NCI-H2107 treated with DMSO at 0.1 percent for 48 hours (cell line): ENCODE measurements around the gene ARG2.

Source experiments
- DNase-seq: peaks from one replicate; lab custom pipeline; 2025; ENCODE audit not compliant: unreplicated experiment; lab: John Stamatoyannopoulos, UW

The ARG2 gene

DNA sequence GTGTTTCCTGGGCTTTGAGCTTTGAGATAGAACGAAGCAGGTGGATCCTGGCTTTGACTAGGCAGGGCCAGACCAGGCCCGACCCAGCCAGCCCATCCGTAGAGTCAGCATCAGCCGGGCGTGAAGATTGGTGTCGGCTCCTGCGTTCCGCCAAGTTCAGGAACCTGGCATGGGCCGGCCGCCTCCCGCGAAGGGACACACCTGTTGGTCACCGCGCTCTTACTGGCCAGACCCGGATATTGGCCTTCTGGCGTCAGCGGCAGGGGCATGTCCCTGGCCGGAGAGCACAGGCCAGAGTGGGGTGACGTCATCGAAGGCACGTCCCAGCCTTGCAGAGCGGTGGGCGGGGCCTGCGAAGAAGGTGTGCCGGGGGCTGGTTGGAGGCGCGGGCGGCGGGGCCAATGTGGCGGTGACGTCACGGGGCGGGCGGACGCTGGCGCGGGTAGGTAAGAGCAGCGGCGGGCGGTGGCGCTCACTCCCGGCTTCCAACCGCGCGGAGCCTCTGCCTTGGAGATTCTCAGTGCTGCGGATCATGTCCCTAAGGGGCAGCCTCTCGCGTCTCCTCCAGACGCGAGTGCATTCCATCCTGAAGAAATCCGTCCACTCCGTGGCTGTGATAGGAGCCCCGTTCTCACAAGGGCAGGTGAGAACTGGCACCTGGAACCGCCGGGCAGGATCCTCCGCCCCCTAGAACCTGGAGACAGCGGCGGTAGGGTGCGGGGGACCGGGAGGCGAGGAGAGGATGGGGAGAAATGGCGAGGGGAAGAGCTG is at the start of gene ARG2:
Gene ARG2 (plus strand): TSS at position 475 of the 771 bp plus-strand sequence. CDS start 58 bp downstream, at position 533.
- peak; percentile 96 for DNase-seq

DNA sequence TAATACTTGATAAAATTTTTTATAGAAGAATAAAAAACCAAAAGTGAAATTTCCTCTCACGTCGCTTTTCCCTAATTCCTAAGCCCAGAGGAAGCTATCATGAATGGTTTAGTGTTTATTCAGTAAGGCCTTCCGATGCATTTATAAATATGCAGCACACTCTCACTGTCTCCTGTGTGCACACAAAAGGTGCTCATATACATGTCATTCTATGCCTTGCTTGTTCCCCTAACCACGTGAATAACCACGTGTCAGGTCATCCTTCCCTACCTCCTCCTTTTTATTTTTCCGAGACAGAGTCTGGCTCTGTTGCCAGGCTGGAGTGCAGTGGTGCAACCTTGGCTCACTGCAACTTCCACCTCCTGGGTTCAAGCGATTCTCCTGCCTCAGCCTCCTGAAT is 49.3 kb upstream of the ARG2 start:
- DNase-seq: peak; percentile 18

DNA sequence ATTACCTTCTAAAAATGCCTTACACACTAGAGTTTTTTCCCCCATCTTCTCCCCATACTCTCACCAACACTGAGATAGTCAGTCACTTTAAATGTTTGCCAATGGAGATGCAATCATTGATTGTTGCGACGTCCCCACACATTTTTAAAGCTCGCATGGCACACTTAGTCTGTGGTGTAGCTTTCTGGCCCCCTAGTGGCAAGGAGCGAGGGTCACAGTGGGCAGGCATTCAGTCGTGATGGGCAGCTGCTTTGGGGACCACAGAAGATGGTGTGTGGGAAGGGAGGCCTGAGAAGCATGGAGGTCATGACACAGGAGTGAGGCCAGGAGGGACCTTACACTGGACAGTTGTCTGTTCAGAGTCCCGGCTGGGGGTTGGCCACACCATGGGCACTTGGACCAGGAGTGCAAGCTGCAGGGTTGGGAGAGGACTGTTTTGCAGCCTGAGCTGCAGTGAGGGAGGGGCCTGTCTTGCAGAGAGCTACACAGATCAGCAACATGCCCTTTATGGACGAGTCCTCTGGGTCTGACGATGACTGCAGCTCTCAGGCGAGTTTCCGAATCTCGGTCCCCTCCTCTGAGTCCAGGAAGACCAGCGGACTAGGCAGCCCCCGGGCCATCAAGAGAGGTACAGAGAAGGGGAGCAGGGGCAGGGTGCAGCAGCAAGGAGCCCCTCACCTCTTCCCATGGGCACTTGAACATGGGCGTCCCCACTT is 48.3 kb upstream of the ARG2 start:
- DNase-seq: peak; percentile 39

DNA sequence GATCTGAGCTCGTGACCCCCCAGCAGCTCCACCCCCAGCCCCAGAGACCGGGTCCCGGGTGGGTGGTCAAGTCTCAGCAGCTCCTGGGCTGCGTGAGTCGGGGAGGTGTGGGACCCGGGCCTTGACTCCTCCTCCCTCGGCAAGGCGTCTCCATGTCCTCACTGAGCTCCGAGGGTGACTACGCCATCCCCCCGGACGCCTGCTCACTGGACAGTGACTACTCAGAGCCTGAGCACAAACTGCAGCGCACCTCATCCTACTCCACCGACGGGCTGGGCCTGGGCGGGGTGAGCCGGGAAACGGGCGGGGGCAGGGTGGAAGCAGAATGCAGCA is 47.8 kb upstream of the ARG2 start:
- no peak for DNase-seq

DNA sequence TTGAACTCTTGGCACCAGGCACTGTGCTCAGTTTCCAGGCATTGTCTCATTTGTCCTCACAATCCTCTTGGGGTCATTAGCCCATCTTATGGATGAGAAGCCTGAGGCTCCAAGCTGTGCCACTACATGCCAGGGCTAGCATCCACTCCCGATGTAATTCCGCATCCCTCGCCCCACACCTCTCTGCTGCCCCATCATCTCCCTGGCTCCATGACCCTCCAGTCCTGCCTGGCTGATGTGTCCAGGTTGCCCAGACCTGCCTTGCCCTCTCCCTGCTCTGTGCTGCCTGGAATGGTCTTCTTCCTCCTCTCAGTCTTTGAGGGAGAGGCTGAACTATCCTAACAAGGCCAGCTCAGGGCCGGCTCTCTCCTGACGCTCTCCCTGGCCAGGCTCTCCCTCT is 47.1 kb upstream of the ARG2 start:
- no peak for DNase-seq

DNA sequence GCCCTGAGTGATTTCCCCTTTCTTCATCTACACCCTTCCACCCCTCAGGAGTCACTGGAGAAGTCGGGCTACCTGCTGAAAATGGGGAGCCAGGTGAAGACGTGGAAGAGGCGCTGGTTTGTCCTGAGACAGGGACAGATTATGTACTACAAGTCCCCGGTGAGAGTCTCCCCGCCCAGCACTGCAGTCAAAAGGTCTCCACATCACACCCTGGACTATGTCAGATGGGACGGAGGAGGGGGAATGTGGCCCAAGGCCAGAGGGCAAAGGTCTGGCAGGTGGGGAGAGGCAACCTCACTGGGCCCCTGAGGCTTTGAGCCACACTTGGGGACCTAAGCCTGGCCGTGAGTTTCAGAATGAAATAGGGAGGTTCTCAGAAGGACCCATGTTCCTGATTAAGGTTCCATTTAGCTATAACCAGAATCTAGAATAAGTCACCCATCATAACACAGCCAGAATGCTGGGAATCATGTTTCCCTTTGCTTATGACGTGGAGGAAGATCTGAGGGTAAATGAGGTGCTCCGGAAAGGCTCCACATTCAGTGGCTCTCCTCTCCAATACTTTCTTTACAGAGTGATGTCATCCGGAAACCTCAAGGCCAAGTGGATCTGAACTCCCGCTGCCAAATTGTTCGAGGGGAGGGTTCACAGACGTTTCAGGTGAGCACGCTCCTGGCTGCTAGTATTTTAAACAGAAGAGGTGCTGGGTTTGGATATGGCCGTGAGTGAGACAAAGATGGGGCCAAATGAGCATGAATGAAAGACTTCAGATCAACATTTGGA is 46.3 kb upstream of the ARG2 start:
- peak; percentile 68 for DNase-seq

DNA sequence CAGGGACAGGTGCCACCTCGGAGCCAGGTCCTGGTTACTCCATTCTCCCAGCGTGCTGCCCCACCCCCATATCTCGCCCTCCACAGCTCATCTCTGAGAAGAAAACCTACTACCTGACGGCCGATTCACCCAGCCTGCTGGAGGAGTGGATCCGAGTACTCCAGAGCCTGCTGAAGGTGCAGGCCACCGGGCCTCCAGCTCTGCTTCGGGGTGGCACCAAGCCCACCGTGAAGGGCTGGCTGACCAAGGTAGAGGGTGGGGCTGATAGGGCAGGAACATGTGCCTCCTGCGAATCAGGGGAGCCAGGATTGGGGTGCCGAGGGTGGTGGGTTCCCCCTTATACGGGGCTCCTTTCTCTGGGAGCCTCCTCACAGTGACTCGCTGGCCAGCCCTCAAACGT is 45.6 kb upstream of the ARG2 start:
- DNase-seq: no peak

DNA sequence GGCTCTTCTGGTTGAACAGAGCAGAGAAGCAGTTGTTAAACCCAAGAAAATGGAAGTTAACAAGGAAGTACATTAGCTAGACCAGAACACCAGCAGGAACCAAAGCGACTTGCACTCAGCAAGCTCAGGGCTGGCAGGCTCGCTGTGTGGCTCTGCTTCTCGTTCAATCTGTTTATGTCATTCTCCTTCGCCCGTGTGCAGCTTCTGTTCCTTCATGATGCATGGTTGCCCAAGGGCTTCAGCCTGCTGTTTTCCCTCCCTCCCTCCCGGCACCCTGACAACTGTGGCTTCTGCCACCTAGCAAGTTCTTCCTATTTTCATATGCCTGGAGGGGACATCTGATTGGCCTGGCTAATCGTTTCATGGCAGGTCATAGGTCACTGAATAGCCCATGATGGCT is 44.9 kb upstream of the ARG2 start:
- DNase-seq: no peak

DNA sequence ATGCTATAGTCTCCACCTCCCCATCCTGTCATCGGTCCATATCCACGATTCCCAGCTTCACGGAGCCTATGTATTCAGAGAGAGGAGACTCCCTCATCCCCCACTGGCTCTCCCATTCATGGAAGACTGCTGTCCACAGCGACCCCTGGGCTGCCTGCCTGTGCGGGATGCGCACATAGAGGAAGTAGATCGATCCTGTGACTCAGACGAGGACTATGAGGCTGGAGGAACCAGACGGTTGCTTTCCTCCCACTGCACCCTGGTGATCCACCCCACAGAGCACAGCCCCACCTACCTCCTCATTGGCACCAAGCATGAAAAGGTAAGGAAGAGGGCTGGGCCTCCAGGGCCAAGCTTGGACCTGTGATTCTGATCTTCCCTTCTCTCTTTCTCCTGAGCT is 44.0 kb upstream of the ARG2 start:
- DNase-seq: no peak

DNA sequence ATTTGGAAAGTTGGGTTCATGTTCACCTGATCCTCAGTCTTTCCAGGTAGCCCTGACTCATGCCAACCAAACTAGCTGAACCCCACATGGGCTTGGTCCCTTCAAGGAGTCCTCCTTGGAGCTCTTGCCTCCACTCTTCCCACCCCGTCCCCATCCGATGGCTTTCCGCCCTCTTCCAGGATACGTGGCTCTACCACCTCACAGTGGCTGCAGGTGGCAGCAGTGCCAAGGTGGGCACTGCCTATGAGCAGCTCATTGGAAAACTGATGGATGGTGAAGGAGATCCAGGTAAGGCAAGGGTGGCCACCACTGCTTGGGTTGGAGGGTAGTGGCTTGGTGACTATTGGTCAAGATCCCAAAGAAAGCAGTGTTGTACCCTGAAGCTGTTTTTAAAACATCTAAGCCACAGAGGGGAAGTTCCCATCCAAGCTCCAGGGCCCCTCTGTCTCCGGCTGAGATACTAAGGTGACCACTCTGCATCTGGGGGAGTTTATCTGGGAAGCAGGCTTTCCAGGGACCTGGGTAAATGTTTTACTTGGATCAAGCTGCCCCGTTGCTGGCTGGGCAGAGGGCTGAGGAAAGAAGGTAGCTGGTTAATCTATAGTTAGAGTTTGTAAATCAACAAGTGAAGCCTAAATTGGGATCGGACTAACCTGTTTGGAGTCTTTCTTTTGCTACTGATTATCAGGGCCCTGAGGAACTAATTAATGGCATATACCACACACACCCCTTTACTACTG is 43.3 kb upstream of the ARG2 start:
- DNase-seq: no peak

DNA sequence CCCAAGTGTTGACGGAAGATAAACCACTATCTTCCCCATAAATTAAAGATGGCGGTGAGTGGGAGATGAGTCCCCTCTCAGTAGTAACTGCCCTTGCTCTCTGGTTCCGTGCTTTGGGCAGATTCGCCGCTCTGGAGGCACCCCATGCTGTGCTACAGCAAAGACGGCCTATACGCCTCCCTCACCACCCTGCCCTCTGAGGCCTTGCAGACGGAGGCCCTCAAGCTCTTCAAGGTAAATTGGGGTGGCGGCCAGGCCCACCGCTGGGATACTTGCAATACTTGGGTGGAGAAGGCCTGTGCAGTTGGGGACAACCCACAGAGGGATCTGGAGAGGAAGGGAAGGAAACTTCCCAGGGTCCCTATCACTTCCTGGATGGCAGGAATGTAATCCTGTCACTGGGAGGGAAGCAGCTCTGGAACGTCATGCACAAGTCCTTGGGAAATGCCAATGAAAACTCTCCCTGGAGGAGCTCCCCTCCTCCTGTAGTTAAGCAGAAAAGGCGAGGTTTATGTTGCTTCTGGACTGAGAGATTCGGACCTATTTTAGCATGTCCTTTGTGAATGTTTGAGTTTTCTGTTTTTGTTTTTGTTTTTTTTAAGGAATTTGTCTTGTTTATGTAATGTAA is 42.4 kb upstream of the ARG2 start:
- no peak for DNase-seq

DNA sequence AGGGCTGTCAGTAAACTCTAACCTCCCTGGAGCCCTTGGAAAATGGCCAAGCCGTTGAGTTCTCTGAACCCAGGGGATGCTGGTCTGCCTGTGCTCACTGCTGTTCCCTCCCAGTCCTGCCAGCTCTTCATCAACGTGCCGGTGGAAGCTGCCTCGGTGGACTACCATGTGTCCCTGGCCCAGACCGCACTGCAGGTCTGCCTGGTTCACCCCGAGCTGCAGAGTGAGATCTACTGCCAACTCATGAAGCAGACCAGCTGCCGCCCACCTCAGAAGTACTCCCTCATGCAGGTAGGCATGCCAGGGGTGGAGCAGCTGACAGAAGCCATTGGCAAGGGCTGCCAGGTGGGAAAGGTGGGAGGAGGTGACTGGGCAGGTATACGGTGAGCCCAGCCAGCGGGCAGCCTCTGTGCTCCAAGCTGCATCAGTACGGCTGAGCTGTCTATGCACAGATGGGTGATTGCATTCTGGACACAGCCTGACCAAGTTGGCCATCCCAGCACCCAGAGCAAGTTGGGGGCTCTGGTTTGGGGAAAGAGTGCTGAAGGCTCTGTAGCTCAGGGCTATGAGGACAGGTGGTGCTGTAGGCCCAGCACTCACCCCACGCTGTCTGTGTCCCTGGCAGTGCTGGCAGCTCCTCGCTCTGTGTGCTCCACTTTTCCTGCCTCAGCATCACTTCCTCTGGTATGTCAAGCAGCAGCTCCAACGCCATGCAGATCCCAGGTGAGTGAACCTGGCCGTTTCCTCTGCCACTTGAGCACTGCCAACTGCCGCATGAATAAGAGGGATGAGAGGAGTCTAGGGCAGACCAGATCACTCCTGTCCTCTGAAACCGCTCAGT is 41.6 kb upstream of the ARG2 start:
- DNase-seq: no peak

DNA sequence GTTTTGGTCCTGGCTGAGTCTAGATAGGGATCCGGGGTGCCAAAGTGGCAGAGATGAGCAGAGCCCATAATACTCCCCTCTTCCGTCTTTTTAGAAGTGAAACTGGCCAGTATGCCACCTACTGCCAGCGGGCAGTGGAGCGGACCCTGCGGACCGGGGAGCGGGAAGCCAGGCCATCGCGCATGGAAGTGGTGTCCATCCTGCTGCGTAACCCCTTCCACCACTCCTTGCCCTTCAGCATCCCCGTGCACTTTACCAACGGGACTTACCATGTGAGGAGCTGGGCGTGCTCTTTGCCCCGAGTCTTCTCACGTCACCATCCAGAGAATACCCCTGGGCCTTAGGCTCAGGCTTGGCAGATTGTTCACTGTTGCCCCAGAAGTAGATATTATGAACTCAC is 40.7 kb upstream of the ARG2 start:
- no peak for DNase-seq

DNA sequence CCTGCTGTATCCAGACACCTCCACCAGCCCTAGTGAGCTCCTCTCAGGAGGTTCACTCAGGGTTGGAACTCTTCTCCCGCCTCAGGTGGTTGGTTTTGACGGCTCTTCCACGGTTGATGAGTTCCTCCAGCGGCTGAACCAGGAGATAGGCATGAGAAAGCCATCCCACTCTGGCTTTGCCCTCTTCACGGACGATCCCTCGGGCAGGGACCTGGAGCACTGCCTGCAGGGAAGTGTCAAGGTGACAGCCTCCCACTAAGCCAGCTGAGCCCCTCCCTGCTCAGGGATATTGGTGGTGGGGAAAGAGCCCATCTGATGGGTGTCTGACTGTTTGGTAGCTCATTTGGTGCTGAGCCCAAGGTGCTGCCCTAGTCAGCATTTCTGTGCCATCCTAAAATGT is 40.1 kb upstream of the ARG2 start:
- DNase-seq: no peak

DNA sequence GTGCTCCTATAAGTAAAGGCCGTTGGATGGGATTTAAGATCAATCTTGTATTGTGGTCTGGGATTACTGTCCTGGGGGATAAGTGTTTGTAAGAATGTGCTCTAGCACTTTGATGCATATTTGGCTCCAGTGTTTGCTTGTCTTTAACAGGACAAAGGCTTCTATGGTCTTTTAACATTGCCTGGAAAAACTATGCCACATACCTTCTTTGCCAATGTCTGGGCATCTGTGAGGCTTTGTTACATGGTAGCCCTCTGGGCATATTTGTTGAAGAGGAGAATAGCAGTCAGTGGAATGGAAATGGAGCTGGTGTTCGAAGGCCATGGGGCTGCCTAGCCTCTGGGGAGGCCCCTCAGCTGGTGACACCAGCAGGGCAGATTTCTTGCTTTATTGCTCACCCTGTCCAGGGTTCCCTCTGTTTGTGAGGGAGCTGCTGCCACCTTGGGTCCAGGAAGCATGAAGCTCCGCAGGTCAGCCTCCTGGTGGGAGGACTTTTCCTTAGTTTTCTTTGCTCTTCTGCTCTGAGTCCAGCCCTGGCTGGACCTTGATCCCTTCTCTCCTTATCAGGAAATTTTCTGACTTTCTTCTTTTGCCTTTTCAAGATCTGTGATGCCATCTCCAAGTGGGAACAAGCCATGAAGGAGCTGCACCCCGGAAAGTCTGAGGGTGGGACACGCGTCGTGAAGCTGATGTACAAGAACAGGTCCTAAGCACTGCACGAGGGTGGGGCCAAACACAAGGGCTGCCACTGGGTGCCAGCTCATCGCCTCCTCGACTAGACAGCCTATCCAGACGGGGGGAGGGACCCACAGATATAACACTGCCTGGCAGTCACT is 39.2 kb upstream of the ARG2 start:
- no peak for DNase-seq

DNA sequence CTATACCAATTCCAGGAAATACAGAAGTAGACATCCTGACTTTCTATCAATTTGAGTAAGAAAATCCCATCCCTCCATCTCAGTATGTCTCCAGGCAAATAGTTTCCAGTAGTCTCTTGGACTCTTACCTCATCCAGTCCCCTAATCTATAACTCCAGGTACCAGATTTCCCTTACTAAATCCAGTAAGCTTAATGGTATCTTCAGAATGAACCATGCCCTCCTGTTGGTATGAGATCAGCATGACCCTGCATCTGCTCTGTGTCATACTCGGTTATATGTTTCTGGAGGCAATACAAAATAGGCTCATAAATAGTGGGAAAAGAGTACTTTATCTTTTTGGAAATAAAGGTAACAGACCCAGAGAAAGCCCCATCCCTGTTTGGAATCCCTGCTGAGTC is 38.1 kb upstream of the ARG2 start:
- DNase-seq: no peak

DNA sequence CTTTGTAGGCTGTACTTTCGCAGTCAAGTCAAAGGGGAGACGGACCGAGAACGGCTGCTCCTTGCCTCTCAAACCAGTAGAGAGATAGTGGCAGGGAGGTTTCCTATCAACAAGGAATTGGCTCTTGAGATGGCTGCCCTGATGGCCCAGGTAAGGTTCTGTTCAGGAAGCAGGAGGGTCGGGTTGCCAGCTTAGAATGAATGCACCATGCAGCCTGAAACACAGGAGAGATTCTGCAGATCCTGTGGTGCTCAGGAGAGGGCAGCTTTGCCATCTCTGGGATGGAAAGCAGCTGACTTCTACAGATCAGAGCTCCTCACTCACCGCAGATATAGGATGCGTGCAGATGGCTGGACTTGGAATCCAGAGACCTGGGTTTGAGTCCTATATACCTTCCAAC is 37.7 kb upstream of the ARG2 start:
- no peak for DNase-seq

DNA sequence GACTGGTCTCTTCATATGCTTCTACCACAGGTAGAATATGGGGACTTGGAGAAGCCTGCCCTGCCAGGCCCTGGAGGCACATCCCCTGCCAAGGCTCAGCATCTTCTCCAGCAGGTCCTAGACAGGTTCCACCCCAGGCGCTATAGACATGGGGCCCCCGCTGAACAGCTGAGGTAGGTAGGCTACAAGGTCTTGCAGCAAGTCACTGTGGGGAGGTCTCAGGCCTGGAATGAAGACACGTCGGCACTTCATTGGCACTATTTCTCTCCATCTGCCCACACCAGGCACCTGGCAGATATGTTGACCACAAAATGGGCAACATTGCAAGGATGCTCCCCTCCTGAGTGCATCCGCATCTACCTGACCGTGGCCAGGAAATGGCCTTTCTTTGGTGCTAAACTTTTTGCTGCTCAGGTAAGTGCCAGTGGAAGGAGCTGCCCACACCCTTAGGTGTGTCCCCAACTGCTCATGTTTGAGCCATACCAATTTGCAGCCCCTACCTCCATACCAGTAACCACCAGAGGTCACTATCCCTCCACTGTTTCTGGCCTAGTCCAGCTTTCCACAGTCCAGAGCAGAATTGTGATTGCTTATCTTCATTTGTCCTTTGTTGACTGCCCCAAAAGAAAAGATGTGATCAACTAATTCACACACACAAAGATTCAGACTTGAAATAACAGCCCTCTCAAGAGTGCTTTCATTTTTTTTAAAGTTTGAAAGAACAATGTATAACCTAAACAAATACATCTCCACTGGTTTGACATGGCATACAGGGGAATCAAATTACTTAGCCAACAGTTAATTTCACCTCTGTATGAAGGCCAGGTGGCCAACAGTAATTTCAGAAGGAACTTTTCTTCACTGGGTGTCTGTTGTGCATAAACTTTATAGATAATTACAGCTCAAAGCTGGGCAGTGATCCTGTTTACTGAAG is 35.7 kb upstream of the ARG2 start:
- peak; percentile 84 for DNase-seq
